ENCODE measurements around the gene HS2ST1. TPM values are rescaled to one million over a fixed set of nuclear protein-coding genes. Genes with fewer than 3 reads are reported as not detected.

The HS2ST1 gene
- total RNA-seq, 1 donor from 2014 or later: 8.7 TPM

- no peak for DNase-seq (ENCODE audit: low read depth)
- no peak overlapping the region for H3K4me3 ChIP-seq (ENCODE audit: low read depth, low read length)
These were observed 189.7 kb downstream of the HS2ST1 start for GRCh38 chr1:87104140-87104539.

GRCh38 chr1:87104945-87105344, 190.5 kb downstream of the HS2ST1 start:
- no peak overlapping the region for H3K4me3 ChIP-seq (ENCODE audit: low read depth, low read length)
- no peak for TF ChIP-seq CTCF (conservative IDR thresholded peaks at IDR 0.05; ENCODE audit: low read depth, low read length)
- no peak for DNase-seq (ENCODE audit: low read depth)

More at GRCh38 chr1:87104140-87104539, 189.7 kb downstream of the HS2ST1 start:
- no peak for TF ChIP-seq CTCF (conservative IDR thresholded peaks at IDR 0.05; ENCODE audit: low read depth, low read length)

GRCh38 chr1:87106144-87106543, 191.7 kb downstream of the HS2ST1 start:
- no peak for DNase-seq (ENCODE audit: low read depth)
- H3K4me3 ChIP-seq (ENCODE audit: low read depth, low read length): no peak overlapping the region
- TF ChIP-seq CTCF (conservative IDR thresholded peaks at IDR 0.05; ENCODE audit: low read depth, low read length): no peak

GRCh38 chr1:87106867-87107266, 192.4 kb downstream of the HS2ST1 start:
- no peak for TF ChIP-seq CTCF (conservative IDR thresholded peaks at IDR 0.05; ENCODE audit: low read depth, low read length)
- no peak overlapping the region for H3K4me3 ChIP-seq (ENCODE audit: low read depth, low read length)
- DNase-seq (ENCODE audit: low read depth): no peak

GRCh38 chr1:87108228-87108627, 193.8 kb downstream of the HS2ST1 start:
- no peak overlapping the region for H3K4me3 ChIP-seq (ENCODE audit: low read depth, low read length)
- DNase-seq (ENCODE audit: low read depth): no peak
- TF ChIP-seq CTCF (conservative IDR thresholded peaks at IDR 0.05; ENCODE audit: low read depth, low read length): no peak

GRCh38 chr1:87108814-87109411, 194.5 kb downstream of the HS2ST1 start:
- no peak for TF ChIP-seq CTCF (conservative IDR thresholded peaks at IDR 0.05; ENCODE audit: low read depth, low read length)
- H3K4me3 ChIP-seq (ENCODE audit: low read depth, low read length): no peak overlapping the region
- no peak for DNase-seq (ENCODE audit: low read depth)

- no peak overlapping the region for H3K4me3 ChIP-seq (ENCODE audit: low read depth, low read length)
- no peak for TF ChIP-seq CTCF (conservative IDR thresholded peaks at IDR 0.05; ENCODE audit: low read depth, low read length)
- DNase-seq (ENCODE audit: low read depth): no peak
These were observed 197.4 kb downstream of the HS2ST1 start for GRCh38 chr1:87111659-87112371.

Data from epithelial cell of proximal tubule (primary cell).